Measurements from ENCODE around the gene LIPA. TPM values are rescaled to one million over a fixed set of nuclear protein-coding genes. Genes with fewer than 3 reads are reported as not detected.

Gene LIPA
- total and polyA plus RNA-seq, 2 of the 4 experiments (the other 2 are of a cell fraction) = 23.1 to 31.9 TPM

- H4K91ac ChIP-seq (ENCODE audit: insufficient read depth, low read depth, low read length) = peak overlapping the region; percentile 73
- POLR2A ChIA-PET (ENCODE audit: unreplicated experiment) = interaction anchor here (0.6 kb wide), 2 partner anchors 14 to 15 kb away, joined by 3 to 5 read pairs; no protein-coding TSS in a partner anchor
- CTCF ChIA-PET = interaction anchor here (1.2 kb wide), 1 partner anchor 269 kb away, joined by 3 read pairs; no protein-coding TSS in a partner anchor
- DNase-seq (peak; percentile 72), ATAC-seq (ENCODE audit: low read depth) (peak; percentile 27)
- intact Hi-C loops (cut with micrococcal nuclease) = loop anchor here (5.0 kb wide), 2 partner anchors 51 to 86 kb away; no protein-coding TSS in a partner anchor
- no CpG with 5 or more reads among the region's 1 CpG for WGBS, 2 experiments (ENCODE audit: extremely low coverage in 2 of 2, insufficient read length in 1 of 2)
- H3K4me3 ChIP-seq (ENCODE audit: insufficient read depth, low read depth, low read length) = no peak overlapping the region
- peak overlapping the region; percentile 86 for H3K4me2 ChIP-seq (ENCODE audit: low read depth, low read length)
- H3K4ac ChIP-seq (ENCODE audit: low read depth, low read length) = peak overlapping the region; percentile 93
- H2BK5ac ChIP-seq (ENCODE audit: low read depth, low read length, poor library complexity, severe bottlenecking) = peak overlapping the region; percentile 69
- peaks cover 26% of the 10 kb centered on the region for H3K4me1 ChIP-seq (ENCODE audit: control insufficient read depth, insufficient read depth, low read length)
- H2BK20ac ChIP-seq (ENCODE audit: low read depth, low read length) = peak overlapping the region; percentile 87
- H2BK15ac ChIP-seq (ENCODE audit: low read depth, low read length) = peak overlapping the region; percentile 61; the same call in 2 of the 3 replicates
- peak overlapping the region; percentile 25 for H2AFZ ChIP-seq (replicated peaks; ENCODE audit: low read length, poor library complexity)
- H3K9me1 ChIP-seq (ENCODE audit: insufficient read depth, low read length) = peaks cover 13% of the 10 kb centered on the region
- no peak overlapping the region for H2AK9ac ChIP-seq (replicated peaks; ENCODE audit: low read depth, low read length, poor library complexity)
- dilution Hi-C loops (cut with HindIII; ENCODE audit: low sequenced_read_pairs, unreplicated experiment) = loop anchor here (25.0 kb wide), 1 partner anchor 191 kb away; no protein-coding TSS in a partner anchor
- H3K9me3 ChIP-seq (ENCODE audit: control insufficient read depth, insufficient read depth, low read length) = no peaks in the 10 kb centered on the region
- H3K14ac ChIP-seq (replicated peaks; ENCODE audit: low read depth, low read length) = peak overlapping the region; percentile 84
- H4K8ac ChIP-seq (ENCODE audit: low read depth in 2 of 2, low read length in 2 of 2) = peak overlapping the region; percentile 8 to 59; a peak in 2 of 4 replicates
- H3K56ac ChIP-seq (ENCODE audit: extremely low read depth, insufficient read depth, low read length) = no peak overlapping the region
- peaks cover 6% of the 10 kb centered on the region; the same call in 1 of the 2 replicates for H3K27me3 ChIP-seq (ENCODE audit: control insufficient read depth, insufficient read depth, low read length)
- H2BK120ac ChIP-seq (ENCODE audit: low read depth, low read length) = peak overlapping the region; percentile 92
- peak overlapping the region; percentile 86 for H3K27ac ChIP-seq (ENCODE audit: insufficient read depth, low read length)
- BruUV-seq (replicated peaks) = no TSS peak
- no peaks in the 10 kb centered on the region for H3K36me3 ChIP-seq (ENCODE audit: control insufficient read depth, insufficient read depth, low read length)
- no peak overlapping the region for H3K9ac ChIP-seq (ENCODE audit: low read depth, low read length)
- TF ChIP-seq RAD21 (IDR thresholded peaks at IDR 0.05; ENCODE audit: low read length) (no peak), CEBPB (IDR thresholded peaks at IDR 0.05; ENCODE audit: low read depth, low read length) (no peak)
- in situ Hi-C loops (cut with MboI; ENCODE audit: low sequenced_read_pairs) = no loop called here
- H3K23ac ChIP-seq (ENCODE audit: low read depth, low read length) = peak overlapping the region; percentile 77
- H3K18ac ChIP-seq (ENCODE audit: low read depth, low read length) = peak overlapping the region; percentile 97
- H4K20me1 ChIP-seq (ENCODE audit: insufficient read depth, low read length) = no peaks in the 10 kb centered on the region
- no peaks in the 10 kb centered on the region for H3K79me1 ChIP-seq (ENCODE audit: low read depth in 1 of 2, low read length in 2 of 2)
- H2AK5ac ChIP-seq (ENCODE audit: low read depth, low read length) = peak overlapping the region; percentile 55
- H4K5ac ChIP-seq (ENCODE audit: low read depth, low read length) = peak overlapping the region; percentile 95
Observed at GRCh38 chr10:89203237-89203636, 48.3 kb downstream of the LIPA start.

Data from IMR-90 (cell line).